Right lobe of liver (tissue), 6 donors: ENCODE results near the gene CSNK1D. TPM values are rescaled to one million over a fixed set of nuclear protein-coding genes. Genes with fewer than 3 reads are reported as not detected.

Experiments
- ATAC-seq, 4 donors: fragments of 200-7000 bp; cut with Tn5 transposase; one replicate each; pipeline ENCODE4 v1.9.1; 2020; ENCODE audit warnings: mild to moderate bottlenecking in 4 of 4, moderate library complexity in 4 of 4
- DNase-seq, 3 donors: peaks; one replicate each; pipeline ENCODE4 v3.0.0-alpha.2; 2020
- H3K27ac ChIP-seq, 3 donors: fragments of 200-600 bp; one replicate each; pipeline ENCODE4 v1.8.0; 2022
- H3K27me3 ChIP-seq, 2 donors: fragments of 200-600 bp; one replicate each; pipeline ENCODE4 v1.8.0; 2022
- H3K36me3 ChIP-seq, 4 donors: fragments of 200-600 bp; sonication (generic) in 1 of 4; one replicate each; pipeline versions ENCODE4 v1.5.1 to v1.8.0; 2017 to 2022; ENCODE audit warnings: control low read depth in 1 of 4
- H3K4me1 ChIP-seq, 4 donors: fragments of 200-600 bp; sonication (generic) in 1 of 4; one replicate each; pipeline versions ENCODE4 v1.5.1 to v1.8.0; 2017 to 2022; ENCODE audit warnings: control low read depth in 1 of 4
- H3K4me3 ChIP-seq, 3 donors: fragments of 200-600 bp; one replicate each; pipeline ENCODE4 v1.8.0; 2022
- H3K9me3 ChIP-seq, 4 donors: fragments of 200-600 bp; sonication (generic) in 1 of 4; one replicate each; pipeline versions ENCODE4 v1.5.1 to v1.8.0; 2017 to 2022; ENCODE audit warnings: control low read depth in 1 of 4
- POLR2A ChIP-seq: fragments of 450-650 bp; IDR thresholded peaks from one replicate; pipeline ENCODE4 v1.6.1; 2017; ENCODE audit warnings: antibody characterized with exemption, mild to moderate bottlenecking
- WGBS: methylation state at CpG from one replicate; pipeline ENCODE4 v1.1.6; 2018; ENCODE audit warnings: low coverage, low lambda C conversion rate; ENCODE audit not compliant: insufficient coverage; ENCODE audit errors: missing lambda C conversion rate; 5-methylcytosine and 5-hydroxymethylcytosine counted together
- intact Hi-C, 2 donors: fragments of 100-400 bp; cut with DNase I; formaldehyde crosslinking; loops; one replicate each; pipeline versions ENCODE4 v1.11.2 to v1.14.1; 2022
- total RNA-seq, 6 experiments: library from RNA; depleted of rRNA in 2 of 6; stranded (reverse); fragments of >200 nt in 2 of 6; fragmentation: NEBNext Ultra II Directional in 3 of 6; extraction: Animal tissue kit (Norgen Biotek cat#: 25700) in 3 of 6; gene quantifications; one replicate each; pipeline versions ENCODE4 v1.1.0 to v1.2.4, GENCODE V29; 2016 to 2023
- TF ChIP-seq, protein P1 (sequence below), 4 donors: fragments of 200-600 bp in 3 of 4; fragments of 450-650 bp in 1 of 4; IDR thresholded peaks; one replicate each; pipeline versions ENCODE4 v1.5.1 to v1.8.0; 2016 to 2022; ENCODE audit warnings: antibody characterized with exemption in 4 of 4, mild to moderate bottlenecking in 2 of 4
- donor health status: DM: no; HTN: yes; CAD: no.
- donor health status: DM: no; HTN: no; CAD: no.
- donor health status: DM: no; HTN: no; CAD: no.
- donor health status: DM: no; HTN: yes; CAD: no.
- donor health status: DM: no; HTN: yes; CAD: no.

CSNK1D gene
- total RNA-seq, 6 experiments from 2014 or later: 32.7 to 73.0 (median 45.9) TPM

DNA sequence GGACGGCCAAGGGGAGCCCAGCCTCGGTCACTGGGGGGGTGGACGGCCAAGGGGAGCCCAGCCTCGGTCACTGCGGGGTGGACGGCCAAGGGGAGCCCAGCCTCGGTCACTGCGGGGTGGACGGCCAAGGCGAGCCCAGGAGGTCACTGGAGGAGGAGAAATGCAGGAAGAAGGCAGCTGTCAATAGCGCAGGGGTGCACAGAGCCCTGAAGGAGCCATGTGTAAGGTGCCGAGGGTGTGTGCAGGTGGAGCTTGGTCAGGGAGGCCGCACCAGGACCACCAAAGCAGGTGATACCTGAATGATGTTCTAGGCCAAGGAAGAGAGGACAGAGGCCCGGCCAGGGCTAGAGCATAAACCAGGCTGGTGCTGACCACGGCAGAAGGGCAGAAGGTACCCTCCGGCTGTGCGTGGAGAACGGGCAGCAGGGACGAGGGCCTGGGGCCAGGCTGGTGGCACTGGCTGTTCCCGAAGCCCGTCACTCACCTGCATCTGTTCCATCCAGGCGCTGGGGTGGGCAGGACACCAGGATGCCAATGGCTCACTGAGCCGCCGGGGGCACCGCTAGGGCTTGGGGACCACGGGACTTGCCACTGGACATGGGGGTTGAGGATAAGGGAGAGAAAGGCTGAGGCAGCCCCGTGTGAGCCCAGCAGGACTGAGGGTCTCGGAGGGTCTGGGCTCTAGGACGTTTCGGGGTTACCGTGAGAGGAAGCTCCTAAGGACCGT, 55.0 kb downstream of the CSNK1D start:
- Histone ChIP-seq H3K4me3 (no peak overlapping the region), H3K36me3 (no peaks in the 10 kb centered on the region), H3K9me3 (no peaks in the 10 kb centered on the region), H3K27me3 (no peaks in the 10 kb centered on the region), H3K27ac (no peak overlapping the region), H3K4me1 (peaks cover 1 to 17% (median 3%) of the 10 kb centered on the region in 4 donors)
- WGBS: 68% methylated on average over 7 of the region's 32 CpGs
- DNase-seq (peak in 1 of 3 donors; percentile 50), ATAC-seq (no peak)
- intact Hi-C loops: no loop called here
- TF ChIP-seq POLR2A: no peak
- TF ChIP-seq, protein P1, sequence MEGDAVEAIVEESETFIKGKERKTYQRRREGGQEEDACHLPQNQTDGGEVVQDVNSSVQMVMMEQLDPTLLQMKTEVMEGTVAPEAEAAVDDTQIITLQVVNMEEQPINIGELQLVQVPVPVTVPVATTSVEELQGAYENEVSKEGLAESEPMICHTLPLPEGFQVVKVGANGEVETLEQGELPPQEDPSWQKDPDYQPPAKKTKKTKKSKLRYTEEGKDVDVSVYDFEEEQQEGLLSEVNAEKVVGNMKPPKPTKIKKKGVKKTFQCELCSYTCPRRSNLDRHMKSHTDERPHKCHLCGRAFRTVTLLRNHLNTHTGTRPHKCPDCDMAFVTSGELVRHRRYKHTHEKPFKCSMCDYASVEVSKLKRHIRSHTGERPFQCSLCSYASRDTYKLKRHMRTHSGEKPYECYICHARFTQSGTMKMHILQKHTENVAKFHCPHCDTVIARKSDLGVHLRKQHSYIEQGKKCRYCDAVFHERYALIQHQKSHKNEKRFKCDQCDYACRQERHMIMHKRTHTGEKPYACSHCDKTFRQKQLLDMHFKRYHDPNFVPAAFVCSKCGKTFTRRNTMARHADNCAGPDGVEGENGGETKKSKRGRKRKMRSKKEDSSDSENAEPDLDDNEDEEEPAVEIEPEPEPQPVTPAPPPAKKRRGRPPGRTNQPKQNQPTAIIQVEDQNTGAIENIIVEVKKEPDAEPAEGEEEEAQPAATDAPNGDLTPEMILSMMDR (IDR thresholded peaks at IDR 0.05): no peak

DNA sequence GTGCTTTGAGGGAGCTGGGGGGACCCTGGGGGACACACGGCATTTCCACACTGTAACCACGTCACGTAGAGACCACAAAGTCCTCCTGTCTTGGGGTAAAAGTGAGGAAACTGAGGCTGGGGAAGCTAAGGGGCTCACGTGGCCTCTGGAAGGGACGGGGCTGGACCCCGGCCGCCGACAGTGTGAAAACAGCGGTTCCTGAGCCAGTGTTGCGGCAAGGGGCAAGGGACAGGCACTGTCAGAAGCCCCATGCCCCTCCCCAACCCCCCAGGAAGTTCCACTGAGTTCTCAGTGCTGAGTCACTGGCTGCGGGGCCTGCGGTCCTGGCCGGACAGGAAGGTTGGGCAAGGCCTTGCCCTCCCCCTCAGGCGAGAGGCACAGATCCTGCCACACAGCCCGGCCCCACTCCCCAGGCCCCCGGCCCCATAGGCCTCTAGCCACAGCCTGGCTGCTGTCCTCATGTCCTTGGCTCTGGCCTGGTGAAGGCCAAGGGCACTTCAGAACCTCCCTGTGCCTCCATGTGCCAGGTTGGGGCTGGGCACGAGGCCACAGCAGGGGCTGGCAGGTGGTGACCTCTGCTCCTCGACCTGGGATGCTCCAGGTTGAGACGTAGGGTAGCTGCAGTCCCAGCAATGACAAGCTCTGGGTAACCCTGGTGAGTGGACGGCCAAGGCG, 55.8 kb downstream of the CSNK1D start:
- ATAC-seq: peak; percentile 42 to 53 (median 48)
- H3K4me3 ChIP-seq: no peak overlapping the region

DNA sequence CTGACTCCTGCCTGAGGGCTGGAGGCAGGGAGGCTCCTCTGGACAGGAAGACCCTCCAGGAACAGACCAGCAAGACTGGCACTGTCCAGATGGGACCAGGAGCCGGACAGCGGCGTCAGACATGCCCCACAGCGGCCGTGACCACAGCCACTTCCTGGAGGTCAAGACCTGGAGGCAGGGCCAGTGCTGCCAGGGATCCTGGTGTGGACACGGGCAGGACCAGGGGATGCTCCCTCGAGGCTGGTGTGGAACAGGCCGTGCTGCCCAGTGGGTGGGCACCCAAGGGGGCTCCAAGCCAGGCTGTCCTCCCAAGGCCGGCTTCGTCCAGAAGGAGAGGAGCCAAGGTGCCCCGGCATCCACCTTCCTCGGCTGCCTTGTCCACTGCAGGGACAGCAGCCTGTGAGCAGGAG, 56.4 kb downstream of the CSNK1D start:
- peaks cover 2 to 17% (median 5%) of the 10 kb centered on the region in 4 donors for H3K4me1 ChIP-seq
- peak; percentile 4 to 18 (median 10) for ATAC-seq
- DNase-seq: peak; percentile 60 to 81 (median 68)
- H3K9me3 ChIP-seq: no peaks in the 10 kb centered on the region
- TF ChIP-seq, protein P1 (IDR thresholded peaks at IDR 0.05): no peak
- TF ChIP-seq POLR2A: no peak
- H3K27ac ChIP-seq: peak overlapping the region; percentile 47 to 77 (median 70)
- H3K27me3 ChIP-seq: no peaks in the 10 kb centered on the region
- no CpG with 5 or more reads among the region's 12 CpGs for WGBS
- no peaks in the 10 kb centered on the region for H3K36me3 ChIP-seq
- intact Hi-C loops: no loop called here
- no peak overlapping the region for H3K4me3 ChIP-seq

More for the DNA sequence above, 55.8 kb downstream of the CSNK1D start:
- Histone ChIP-seq H3K9me3 (no peaks in the 10 kb centered on the region), H3K27me3 (no peaks in the 10 kb centered on the region), H3K4me1 (peaks cover 2 to 17% (median 5%) of the 10 kb centered on the region in 4 donors), H3K27ac (peak overlapping the region; percentile 47 to 77 (median 70)), H3K36me3 (no peaks in the 10 kb centered on the region)
- DNase-seq: peak; percentile 78 to 86 (median 83)
- intact Hi-C loops: no loop called here
- TF ChIP-seq, protein P1 (IDR thresholded peaks at IDR 0.05): no peak
- no peak for TF ChIP-seq POLR2A
- 47% methylated on average over 10 of the region's 21 CpGs for WGBS

DNA sequence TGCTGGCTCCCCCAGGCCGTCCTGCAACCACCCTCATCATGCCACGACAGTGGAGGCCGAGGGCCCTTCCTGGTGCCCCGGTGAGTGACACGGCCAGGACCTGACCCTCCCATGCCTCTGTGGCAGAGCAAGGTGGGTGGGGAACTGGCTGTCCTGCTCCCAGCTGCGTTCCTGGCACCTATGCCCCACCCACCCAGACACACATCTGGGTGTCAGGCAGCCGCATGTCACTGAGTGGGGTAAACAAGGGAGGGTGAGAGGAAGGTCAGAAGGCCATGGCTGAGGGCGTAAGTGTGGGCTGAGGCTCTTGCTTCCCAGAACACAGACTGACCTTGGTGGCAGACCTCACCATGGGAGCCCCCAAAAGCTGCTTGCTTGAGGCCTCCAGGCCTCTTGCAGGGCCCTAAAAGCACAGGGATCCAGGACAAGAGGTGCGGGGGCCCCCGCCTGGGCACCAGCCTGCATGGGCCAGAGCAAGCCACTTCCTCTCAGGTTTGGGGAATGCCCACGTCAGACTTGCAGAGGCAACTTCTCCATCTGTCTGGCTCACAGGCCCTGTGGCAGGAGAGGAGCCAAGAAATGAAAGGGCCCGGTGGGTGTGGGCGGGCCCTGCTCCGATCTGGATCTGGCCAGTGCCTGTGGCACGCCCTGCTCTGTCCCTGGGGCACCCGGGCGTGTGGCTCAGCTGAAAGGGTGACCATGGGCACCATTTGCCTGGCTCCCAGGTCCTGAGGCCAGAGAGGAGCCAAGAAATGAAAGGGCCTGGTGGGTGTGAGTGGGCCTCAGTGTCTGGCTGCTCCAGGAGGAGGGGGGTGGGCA, 57.0 kb downstream of the CSNK1D start:
- no peak overlapping the region for H3K4me3 ChIP-seq

More for the DNA sequence above, 57.0 kb downstream of the CSNK1D start:
- ATAC-seq (peak; percentile 54 to 64 (median 58)), DNase-seq (peak; percentile 79 to 85 (median 82))
- peak overlapping the region; percentile 47 to 77 (median 70) for H3K27ac ChIP-seq
- intact Hi-C loops: no loop called here
- TF ChIP-seq, protein P1 (IDR thresholded peaks at IDR 0.05): no peak
- peak; percentile 11 for TF ChIP-seq POLR2A
- H3K27me3 ChIP-seq: no peaks in the 10 kb centered on the region
- WGBS: 0% methylated on average over 1 of the region's 17 CpGs
- H3K9me3 ChIP-seq: no peaks in the 10 kb centered on the region
- H3K4me1 ChIP-seq: peaks cover 2 to 22% (median 5%) of the 10 kb centered on the region in 4 donors
- H3K36me3 ChIP-seq: no peaks in the 10 kb centered on the region
